Activated CD8-positive, alpha-beta memory T cell treated with anti-CD3 and anti-CD28 coated beads, Interleukin-2, amount 50 U/mL, for 24 hours (primary cell): Measurements from ENCODE around the gene SMURF2.

Experiments used
- DNase-seq: peaks from one replicate; pipeline ENCODE4 v3.0.0-alpha.2; 2020; ENCODE audit errors: extremely low read depth

Gene SMURF2

DNA sequence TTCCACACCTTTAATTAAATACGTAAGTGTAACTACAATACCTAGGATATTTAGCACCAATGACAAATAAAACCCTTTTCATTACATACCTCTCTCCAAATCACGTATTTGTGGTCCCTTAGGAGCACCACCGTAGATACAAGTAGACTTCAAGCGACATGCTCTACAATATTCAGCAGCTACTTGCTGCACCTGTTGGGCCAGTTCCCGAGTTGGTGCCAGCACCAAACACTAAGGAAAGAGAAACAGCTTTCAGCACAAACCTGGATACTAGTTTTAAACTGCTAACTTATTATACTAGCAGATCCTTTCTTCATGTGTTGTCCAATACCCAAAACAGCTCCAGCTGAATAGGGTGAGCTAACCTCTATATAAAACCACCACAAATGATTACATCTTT lies 158.8 kb downstream of the SMURF2 start:
- DNase-seq = no peak

DNA sequence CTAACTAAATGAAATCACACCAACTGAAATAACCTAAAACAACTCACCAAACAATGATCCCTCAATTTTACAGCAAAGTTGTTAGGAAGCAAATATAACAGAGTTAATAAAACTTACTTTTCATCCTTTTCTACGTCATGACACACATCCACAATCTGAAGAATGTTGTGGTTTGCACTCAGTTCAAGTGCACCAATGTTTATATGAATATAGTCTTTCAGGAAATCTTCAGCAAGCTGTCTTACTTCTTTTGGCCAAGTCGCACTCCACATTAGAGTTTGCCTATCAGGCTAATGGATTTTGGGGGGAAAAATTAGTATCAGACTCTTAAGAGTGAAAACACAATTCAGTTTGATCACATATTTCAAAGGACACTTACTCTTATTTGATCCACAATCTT lies 159.3 kb downstream of the SMURF2 start:
- DNase-seq = no peak

DNA sequence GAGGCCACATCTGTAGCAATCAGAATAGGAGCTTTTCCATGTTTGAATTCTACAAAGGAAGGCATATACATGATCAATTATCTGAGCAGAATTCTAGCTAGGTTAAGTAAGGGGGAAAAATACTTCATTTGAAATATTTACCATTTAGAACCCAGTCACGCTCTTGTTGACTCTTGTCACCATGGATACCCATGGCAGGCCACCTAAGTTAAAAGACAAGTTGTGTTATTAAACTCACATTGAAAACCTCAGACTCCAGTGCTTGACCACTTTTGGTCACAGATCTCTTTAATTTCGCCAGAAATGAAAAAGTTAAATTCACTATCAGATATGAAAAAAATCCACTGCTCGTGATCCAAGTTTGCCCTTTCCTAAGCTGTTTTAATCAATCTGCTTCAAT lies 160.1 kb downstream of the SMURF2 start:
- DNase-seq = no peak

DNA sequence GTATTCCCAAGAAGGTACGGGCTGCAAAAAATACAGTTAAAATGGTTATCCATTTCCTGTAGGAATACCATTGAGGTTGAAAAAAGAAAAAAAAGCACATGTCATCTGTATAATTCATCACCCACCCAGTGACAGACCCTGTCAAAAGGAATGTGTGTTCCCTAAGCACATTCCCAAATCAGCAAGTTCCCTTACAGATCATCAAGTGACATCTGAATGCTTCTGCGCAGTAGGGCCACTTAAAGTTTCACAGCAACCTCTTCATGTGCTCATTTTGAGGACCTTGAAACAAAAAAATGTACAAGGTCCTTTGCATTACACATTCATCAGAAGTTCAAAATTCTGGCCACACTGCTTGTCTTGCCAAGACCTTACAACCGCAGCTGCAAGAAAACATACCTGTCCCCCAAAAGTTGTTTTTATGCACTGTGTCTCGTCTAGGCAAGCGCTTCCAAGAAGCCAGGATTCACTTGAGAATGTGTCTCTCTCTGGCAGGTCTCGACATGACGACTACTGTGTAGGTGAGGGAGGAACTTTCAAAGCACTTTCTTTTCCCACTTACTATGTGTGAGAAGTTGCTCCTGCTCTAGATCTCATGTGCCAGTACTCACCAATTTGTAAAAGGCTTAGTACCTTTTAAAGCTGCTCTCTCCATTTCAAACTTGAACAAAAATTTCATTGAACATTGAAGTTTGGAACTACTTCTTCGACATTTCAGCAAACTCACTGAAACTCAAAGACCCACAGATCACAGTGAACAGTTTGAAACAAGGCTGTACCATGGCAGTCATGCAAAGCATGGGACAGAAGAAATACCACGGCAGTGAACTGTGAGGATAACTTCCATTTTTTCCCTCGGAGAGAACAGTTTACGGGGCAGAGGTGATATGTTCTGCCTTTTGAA lies 161.0 kb downstream of the SMURF2 start:
- DNase-seq = no peak

DNA sequence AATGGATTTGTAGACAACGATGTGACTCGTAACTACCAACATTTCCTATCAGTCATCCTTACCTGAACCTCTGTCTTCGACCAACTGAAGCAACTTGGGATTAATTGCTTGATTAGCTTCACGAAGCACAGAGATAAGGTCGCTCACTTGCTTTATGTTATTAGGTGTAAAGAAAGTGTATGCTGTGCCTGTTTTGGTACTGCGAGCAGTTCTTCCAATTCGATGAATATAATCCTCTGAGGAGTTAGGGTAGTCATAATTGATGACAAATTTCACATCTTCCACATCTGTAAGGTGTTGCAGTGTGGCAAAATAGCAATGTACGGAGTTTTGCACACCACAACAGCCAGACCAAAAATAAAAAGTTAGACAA lies 161.6 kb downstream of the SMURF2 start:
- DNase-seq = no peak

DNA sequence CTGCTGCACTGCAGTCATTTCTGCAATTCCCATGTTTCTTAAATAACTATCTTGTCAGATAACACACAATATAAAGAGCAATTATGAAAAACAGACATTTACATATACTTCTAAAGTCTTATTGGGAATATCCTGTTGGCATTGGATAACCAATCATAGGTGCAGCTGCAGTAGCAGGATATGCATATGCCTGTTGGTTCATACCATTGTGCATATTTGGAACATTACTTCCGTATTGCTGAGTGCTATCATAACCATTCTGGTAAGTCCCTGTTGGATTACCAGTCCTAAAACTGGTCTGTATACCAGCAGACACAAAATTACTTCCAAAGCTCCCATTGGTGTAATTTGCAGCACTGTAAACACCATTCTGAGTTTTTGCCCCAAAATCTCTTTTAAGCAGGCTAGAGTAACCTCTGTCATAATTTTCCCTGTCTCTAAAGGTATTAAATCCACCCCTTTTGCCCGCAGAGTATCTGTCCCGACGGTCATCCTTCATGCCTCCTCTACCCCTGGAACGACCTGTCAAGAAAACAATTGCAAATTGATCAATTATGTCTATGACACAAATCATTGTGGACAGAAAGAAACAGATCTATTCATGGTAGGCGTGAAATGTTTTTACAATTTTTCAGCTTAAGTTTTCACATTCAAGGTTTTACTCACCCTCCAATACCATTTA lies 162.2 kb downstream of the SMURF2 start:
- no peak for DNase-seq

DNA sequence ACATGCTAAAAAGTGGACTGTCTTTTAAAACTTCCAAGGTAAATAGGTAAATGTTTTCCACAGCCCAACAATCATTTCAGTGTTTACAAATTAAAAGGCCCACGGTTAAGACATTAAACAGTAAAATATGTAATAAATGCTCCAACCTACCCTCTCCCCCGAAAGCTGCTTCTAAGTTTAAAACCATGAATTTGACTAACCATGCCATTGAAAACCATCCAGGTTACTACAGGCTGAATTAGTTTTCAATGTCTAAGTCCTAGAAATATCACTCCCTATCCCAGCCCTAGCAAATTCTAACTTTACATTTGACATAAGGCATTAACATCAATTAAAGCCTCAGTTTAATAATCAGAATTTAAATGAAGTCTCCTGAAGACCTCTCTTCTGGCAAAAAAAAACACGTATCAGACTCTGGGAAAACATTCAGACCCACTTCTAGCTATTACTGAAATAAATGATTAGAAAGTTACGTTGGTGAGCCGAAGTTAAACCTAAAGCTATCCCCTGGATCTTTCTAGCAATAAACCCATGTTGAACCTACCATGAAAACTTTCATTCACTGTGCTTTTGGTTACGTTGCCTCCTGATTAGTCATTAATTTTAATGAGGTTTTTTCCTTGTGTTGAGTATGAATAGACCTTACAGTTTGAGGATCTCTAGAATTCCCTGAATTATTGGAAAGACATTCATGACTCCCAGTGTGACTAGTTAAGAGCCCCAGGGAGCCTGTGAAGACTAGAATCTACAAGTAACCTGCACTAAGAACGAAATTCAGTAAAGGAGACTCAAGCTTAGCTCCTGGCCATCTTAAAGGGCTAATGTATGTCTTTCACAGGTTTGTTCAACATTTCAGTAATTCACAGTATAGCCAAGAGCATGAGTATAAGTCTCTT lies 163.6 kb downstream of the SMURF2 start:
- no peak for DNase-seq

DNA sequence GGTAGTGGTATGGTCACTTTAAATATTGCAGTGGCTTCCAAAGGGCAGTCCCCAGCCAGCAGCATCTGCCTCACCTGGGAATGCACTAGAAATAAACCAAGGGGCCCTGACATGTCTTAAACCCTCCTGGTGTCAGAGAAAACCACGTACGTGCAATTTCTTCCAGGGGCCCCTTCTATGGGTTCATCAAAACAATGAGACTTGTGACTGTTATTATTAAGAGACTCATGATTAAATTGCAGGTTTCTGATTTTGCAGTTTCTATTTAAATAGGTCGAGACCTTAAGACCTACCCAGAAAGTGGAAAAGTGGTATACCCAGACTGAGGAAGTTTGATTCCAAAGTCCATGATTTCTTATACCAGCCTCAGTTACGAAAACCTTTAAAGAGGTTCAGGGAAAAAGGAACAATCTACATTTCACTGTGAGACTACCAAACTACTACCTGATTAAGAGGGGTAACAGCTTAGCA lies 164.5 kb downstream of the SMURF2 start:
- DNase-seq = no peak

DNA sequence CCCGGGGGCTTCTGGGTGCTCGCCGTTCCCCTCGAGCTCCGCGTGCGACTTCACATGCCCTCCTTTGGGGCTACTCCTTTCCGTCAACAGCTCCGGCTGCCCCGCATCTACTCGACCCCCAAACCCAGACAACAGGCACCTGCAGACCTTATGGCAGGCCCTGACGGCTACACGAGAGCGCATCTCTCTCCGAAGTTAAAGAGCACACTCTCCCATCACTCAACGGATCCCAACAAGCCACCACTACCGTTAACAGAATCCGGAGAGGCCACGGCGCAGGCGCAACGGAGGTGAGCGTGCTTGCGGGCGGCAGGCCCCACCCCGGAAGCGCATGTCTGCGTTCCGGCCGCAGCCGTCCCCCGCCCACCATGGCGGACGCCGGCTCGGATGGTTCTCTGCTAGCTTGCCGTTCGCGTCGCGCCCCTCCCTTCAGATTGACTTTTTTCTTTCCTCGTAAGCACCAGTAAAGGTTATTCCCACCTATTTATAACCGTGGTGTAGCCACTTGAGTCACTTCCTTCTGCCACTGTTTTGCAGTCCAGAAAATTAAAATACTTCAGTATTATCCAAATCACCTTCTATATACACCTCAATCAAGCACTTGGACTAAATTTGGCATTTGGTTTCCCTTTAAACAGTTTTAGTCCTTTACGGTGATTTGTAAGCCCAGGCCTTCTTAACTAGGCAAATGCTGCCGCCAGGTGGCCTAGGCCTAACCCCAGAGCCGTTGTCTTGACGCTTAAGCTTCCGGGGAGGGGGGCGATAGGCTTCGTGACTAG lies 165.1 kb downstream of the SMURF2 start, which contains the start of gene POLG2:
Gene POLG2 (minus strand): TSS at position 269 of the 779 bp plus-strand sequence. CDS start 86 bp downstream, at position 183.
- DNase-seq = peak; percentile 91

DNA sequence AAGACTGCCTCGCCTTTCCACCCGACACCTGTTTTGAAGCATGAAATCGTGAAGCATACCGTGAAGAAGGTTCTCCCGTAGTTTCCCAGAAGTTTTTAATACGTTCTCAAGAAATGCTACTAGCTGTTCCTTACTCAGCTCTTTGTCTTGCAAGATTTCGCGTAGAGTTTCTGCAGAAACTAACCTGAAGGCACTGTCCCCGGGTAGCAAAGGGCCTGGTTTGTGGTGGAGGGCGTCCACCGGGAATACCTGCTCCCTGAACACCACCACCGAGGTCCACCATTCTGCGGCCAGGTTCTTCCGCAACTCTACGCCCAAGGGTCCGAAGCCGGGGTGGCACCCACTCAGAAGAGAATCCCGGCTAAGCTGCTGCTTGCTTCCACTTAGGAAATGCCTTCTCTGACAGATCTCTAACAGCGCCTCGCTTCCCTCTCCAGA lies 165.7 kb downstream of the SMURF2 start:
- DNase-seq = no peak
